Testis (tissue), 3 donors: ENCODE data around the gene NFKBIA. TPM values are rescaled to one million over a fixed set of nuclear protein-coding genes. Genes with fewer than 3 reads are reported as not detected.
"Not testable (repeated sequence)": the region's sequence is repeated elsewhere in the genome, so short reads cannot be mapped to it uniquely, and the experiment has no call there.

ENCODE experiments used
- DNase-seq: peaks from one replicate; pipeline ENCODE4 v3.0.0-alpha.2; 2019
- H3K27ac ChIP-seq, 2 donors: fragments of 200-600 bp; sonication (generic); one replicate each; pipeline ENCODE4 v1.5.1; 2019
- H3K27me3 ChIP-seq: fragments of 200-600 bp; sonication (generic); one replicate; pipeline ENCODE4 v1.5.1; 2019
- H3K36me3 ChIP-seq: fragments of 200-600 bp; sonication (generic); one replicate; pipeline ENCODE4 v1.5.1; 2017; ENCODE audit warnings: low read depth; ENCODE audit errors: missing control alignments
- H3K4me1 ChIP-seq: fragments of 200-600 bp; sonication (generic); one replicate; pipeline ENCODE4 v1.5.1; 2019
- H3K4me3 ChIP-seq, 2 donors: fragments of 200-600 bp; sonication (generic); one replicate each; pipeline ENCODE4 v1.5.1; 2017 to 2019
- H3K9me3 ChIP-seq: fragments of 200-600 bp; sonication (generic); one replicate; pipeline ENCODE4 v1.5.1; 2017
- POLR2A ChIP-seq: fragments of 450-650 bp; IDR thresholded peaks from one replicate; pipeline ENCODE4 v1.6.1; 2017; ENCODE audit warnings: antibody characterized with exemption, mild to moderate bottlenecking, moderate library complexity
- WGBS, 2 donors: methylation state at CpG; one replicate each; pipeline ENCODE4 v1.1.5; 2018; 5-methylcytosine and 5-hydroxymethylcytosine counted together
- intact Hi-C: fragments of 100-400 bp; cut with DNase I; formaldehyde crosslinking; loops from one replicate; pipeline ENCODE4 v1.15.1; 2023; ENCODE audit warnings: low total_unique reads
- polyA plus RNA-seq: library from polyadenylated mRNA; stranded (reverse); fragments of 350-450 nt; fragmentation: Illumina TruSeq; extraction: RNeasy Lipid Tissue Mini Kit (QIAGEN cat#74804); gene quantifications from one replicate; pipeline ENCODE4 v1.2.3, GENCODE V29; 2014; ENCODE audit warnings: low read depth, low replicate concordance; ENCODE audit not compliant: insufficient read depth
- total RNA-seq, 2 donors: library from RNA; depleted of rRNA; stranded (reverse); fragments of >200 nt; gene quantifications; one replicate each; pipeline ENCODE4 v1.2.3, GENCODE V29; 2016
- TF ChIP-seq, protein P1 (sequence below), 3 experiments: fragments of 450-650 bp in 2 of 3; fragments of 200-600 bp in 1 of 3; sonication (generic) in 1 of 3; IDR thresholded peaks; one replicate each; pipeline ENCODE4 v1.5.1; 2016 to 2019; ENCODE audit warnings: antibody characterized with exemption in 3 of 3, mild to moderate bottlenecking in 2 of 3, moderate library complexity in 1 of 3

Gene NFKBIA
- total and polyA plus RNA-seq, 3 donors from 2014 or later = 64.7 to 171 (median 154) TPM

DNA sequence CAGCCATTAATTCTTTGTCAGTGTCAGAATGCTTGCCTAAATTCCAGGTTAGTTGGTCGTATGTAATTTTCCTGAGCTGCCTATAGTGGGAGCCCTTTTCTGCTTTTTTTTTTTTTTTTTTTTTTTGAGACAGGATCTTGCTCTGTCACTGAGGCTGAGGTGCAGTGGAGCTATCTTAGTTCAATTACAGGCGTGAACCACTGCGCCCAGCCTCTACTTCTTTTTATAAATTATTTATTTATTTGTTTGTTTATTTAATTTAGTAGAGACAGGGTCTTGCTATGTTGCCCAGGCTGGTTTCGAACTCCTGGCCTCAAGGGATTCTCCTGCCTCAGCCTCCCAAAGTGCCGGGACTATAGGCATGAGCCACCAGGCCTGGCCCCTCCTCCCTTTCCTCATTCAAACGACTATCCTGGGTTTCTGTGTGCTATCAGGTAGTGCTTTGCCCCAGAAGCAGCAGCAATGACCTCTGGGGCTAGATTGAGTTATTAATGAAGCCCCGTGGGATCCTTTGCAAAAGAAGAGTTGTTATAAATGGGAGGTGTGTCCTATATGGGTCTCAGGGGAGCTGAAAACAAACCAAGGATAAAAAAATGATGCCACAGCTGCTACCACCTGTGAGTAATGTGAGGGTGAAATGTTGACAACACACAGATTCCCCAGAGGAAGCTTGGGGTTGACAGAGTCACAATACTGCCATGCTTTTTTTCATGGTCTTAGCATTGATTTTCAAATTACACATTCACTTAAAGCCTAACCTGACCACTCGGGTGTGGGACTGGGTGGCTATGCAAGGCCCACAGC lies 34.6 kb upstream of the NFKBIA start:
- no peak overlapping the region for H3K27ac ChIP-seq
- no peaks in the 10 kb centered on the region for H3K4me1 ChIP-seq
- no peaks in the 10 kb centered on the region for H3K9me3 ChIP-seq
- no peak for DNase-seq
- H3K27me3 ChIP-seq = no peaks in the 10 kb centered on the region
- no peak overlapping the region for H3K4me3 ChIP-seq
- H3K36me3 ChIP-seq = no peaks in the 10 kb centered on the region
- intact Hi-C loops = no loop called here
- 68 to 72% methylated on average over 8 of the region's 8 CpGs for WGBS, 2 donors
- TF ChIP-seq, protein P1, sequence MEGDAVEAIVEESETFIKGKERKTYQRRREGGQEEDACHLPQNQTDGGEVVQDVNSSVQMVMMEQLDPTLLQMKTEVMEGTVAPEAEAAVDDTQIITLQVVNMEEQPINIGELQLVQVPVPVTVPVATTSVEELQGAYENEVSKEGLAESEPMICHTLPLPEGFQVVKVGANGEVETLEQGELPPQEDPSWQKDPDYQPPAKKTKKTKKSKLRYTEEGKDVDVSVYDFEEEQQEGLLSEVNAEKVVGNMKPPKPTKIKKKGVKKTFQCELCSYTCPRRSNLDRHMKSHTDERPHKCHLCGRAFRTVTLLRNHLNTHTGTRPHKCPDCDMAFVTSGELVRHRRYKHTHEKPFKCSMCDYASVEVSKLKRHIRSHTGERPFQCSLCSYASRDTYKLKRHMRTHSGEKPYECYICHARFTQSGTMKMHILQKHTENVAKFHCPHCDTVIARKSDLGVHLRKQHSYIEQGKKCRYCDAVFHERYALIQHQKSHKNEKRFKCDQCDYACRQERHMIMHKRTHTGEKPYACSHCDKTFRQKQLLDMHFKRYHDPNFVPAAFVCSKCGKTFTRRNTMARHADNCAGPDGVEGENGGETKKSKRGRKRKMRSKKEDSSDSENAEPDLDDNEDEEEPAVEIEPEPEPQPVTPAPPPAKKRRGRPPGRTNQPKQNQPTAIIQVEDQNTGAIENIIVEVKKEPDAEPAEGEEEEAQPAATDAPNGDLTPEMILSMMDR (IDR thresholded peaks at IDR 0.05) = peak in 1 of 3 experiments; percentile 41
- TF ChIP-seq POLR2A = no peak

DNA sequence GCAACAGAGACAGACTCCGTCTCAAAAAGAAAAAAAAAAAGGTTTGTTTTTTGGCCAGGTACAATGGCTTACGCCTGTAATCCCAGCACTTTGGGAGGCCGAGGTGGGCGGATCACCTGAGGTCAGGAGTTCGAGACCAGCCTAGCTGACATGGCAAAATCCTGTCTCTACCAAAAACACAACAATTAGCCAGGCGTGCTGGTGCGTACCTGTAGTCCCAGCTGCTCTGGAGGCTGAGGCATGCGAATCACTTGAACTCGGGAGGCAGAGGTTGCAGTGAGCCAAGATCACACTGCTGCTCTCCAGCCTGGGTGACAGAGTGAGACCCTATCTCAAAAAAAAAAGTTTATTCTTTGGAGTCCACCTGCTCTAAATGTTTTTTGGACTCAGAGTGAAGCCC lies 33.9 kb upstream of the NFKBIA start:
- intact Hi-C loops, H3K27me3 ChIP-seq, H3K9me3 ChIP-seq, H3K27ac ChIP-seq, H3K4me1 ChIP-seq, H3K36me3 ChIP-seq, H3K4me3 ChIP-seq, DNase-seq: not testable (repeated sequence)
- WGBS, 2 donors = 94 to 99% methylated on average over 9 of the region's 9 CpGs

DNA sequence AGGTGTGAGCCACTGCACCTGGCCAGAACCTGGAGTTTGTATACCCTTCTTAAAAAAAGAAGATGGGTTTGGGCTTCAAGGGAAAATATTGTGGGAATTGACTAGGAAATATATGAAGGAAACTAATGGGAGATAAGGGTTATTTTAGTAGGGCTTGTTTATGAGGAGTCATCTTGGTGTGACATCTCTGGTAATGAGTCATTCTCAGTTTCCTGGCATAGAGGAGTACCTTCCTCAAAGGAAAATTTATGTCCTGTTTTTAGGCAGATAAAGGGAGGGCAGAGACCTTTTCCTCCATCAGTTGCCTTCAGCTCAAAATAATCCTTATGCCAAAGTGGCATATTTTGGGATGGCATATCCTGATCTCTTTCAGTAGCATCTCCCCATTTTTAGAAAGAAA lies 30.6 kb upstream of the NFKBIA start:
- DNase-seq = no peak
- Histone ChIP-seq H3K9me3 (no peaks in the 10 kb centered on the region), H3K36me3 (no peaks in the 10 kb centered on the region), H3K27ac (no peak overlapping the region), H3K4me3 (no peak overlapping the region), H3K4me1 (no peaks in the 10 kb centered on the region), H3K27me3 (no peaks in the 10 kb centered on the region)
- TF ChIP-seq POLR2A = no peak
- TF ChIP-seq, protein P1 (IDR thresholded peaks at IDR 0.05) = no peak
- intact Hi-C loops = no loop called here

DNA sequence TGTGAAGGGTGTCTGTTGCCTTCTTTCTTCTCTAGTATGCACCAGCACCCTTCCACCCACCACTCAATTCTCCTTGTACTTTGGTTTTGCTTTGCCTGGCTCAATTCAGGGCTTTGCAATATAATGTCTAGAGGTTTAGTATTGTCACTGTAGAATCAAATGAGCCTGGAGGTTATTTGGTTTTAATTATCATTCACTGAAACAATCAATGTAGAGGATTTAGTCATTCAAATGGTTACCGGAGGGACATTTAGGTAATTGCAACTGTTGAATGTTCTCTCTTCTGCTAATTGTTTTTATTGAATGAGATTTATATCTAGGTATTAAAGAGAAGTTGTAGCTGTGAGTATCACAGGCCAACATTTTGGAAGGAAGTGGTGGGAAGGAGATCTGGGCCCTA lies 29.3 kb upstream of the NFKBIA start:
- Histone ChIP-seq H3K27ac (no peak overlapping the region), H3K27me3 (no peaks in the 10 kb centered on the region), H3K4me3 (no peak overlapping the region), H3K4me1 (no peaks in the 10 kb centered on the region), H3K9me3 (no peaks in the 10 kb centered on the region), H3K36me3 (no peaks in the 10 kb centered on the region)
- DNase-seq = no peak
- 91 to 96% methylated on average over 1 of the region's 1 CpG for WGBS, 2 donors
- no peak for TF ChIP-seq POLR2A
- TF ChIP-seq, protein P1 (IDR thresholded peaks at IDR 0.05) = no peak
- intact Hi-C loops = no loop called here

DNA sequence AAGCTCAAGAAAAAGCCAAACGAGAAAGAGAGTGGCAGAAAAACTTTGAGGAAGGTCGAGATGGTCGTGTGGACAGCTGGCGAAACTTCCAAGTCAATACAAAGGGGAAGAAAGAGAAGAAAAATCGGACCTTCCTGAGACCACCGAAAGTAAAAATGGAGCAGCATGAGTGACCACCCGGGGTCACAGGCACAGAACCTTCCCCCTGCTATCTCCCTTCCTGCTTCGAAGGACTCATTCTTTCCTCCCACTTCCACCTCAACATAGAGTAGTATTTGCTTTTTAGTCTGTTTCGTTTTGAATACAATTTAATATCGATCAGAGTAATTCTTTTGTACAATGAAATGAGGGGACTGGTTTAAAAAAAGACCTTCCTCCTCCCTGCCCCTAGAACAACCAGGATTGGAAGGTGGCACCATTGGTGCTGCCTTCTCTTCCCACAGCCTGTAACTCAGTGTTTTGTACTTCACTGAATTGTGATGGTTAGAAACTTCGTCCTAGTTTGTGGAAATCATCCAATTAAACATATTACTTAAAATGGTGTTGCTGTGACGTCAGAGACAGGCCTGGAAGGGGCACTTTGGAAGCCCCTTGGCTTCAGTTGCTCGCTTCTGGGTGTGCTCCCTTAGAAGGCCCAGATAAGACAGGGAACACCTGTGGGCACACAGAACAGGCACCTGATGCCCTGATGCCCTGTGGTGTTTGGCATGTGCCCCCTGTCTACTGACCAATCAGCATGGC lies 26.1 kb upstream of the NFKBIA start:
- WGBS, 2 donors = 55 to 63% methylated on average over 13 of the region's 13 CpGs
- H3K9me3 ChIP-seq = no peaks in the 10 kb centered on the region
- TF ChIP-seq POLR2A = no peak
- no peak overlapping the region for H3K4me3 ChIP-seq
- H3K4me1 ChIP-seq = no peaks in the 10 kb centered on the region
- no peaks in the 10 kb centered on the region for H3K36me3 ChIP-seq
- no peak for DNase-seq
- no peaks in the 10 kb centered on the region for H3K27me3 ChIP-seq
- H3K27ac ChIP-seq = no peak overlapping the region
- intact Hi-C loops = no loop called here
